HepG2 (cell line): ENCODE measurements around the gene SEMA4F. TPM values are rescaled to one million over a fixed set of nuclear protein-coding genes. Genes with fewer than 3 reads are reported as not detected.
A peak's percentile ranks its signal among the peaks of the same experiment; 100 is the strongest.

Experiments
- ARID4A ChIP-seq: sonication (generic); formaldehyde crosslinking; IDR thresholded peaks from 2 replicates; pipeline ENCODE4 v1.5.0; 2020; ENCODE audit warnings: mild to moderate bottlenecking, missing genetic modification reagents, borderline replicate concordance
- ARNTL ChIP-seq: sonication (generic); formaldehyde crosslinking; IDR thresholded peaks from 2 replicates; pipeline ENCODE4 v1.4.0; 2020; ENCODE audit warnings: mild to moderate bottlenecking, missing genetic modification reagents
- CBX1 ChIP-seq: IDR thresholded peaks from one replicate; pipeline ENCODE4 v1.6.1; 2016; ENCODE audit warnings: antibody characterized with exemption, low read depth
- FOXJ3 ChIP-seq: sonication (generic); formaldehyde crosslinking; IDR thresholded peaks from 2 replicates; pipeline ENCODE4 v1.4.0; 2020; ENCODE audit warnings: missing genetic modification reagents, mild to moderate bottlenecking, borderline replicate concordance
- FOXK1 ChIP-seq: sonication (generic); formaldehyde crosslinking; IDR thresholded peaks from 2 replicates; pipeline ENCODE4 v1.4.0; 2020; ENCODE audit warnings: low read depth, missing genetic modification reagents, borderline replicate concordance
- HMG20A ChIP-seq: IDR thresholded peaks from 2 replicates; pipeline ENCODE4 v1.6.1; 2016; ENCODE audit warnings: borderline replicate concordance
- JUNB ChIP-seq: sonication (generic); formaldehyde crosslinking; IDR thresholded peaks from 2 replicates; pipeline ENCODE4 v1.8.0; 2022; ENCODE audit warnings: missing genetic modification reagents, mild to moderate bottlenecking, borderline replicate concordance
- KAT7 ChIP-seq: IDR thresholded peaks from 2 replicates; pipeline ENCODE4 v1.6.1; 2018; ENCODE audit warnings: borderline replicate concordance, missing compliant biosample characterization
- MYC ChIP-seq: sonication (generic); formaldehyde crosslinking; IDR thresholded peaks from 2 replicates; pipeline ENCODE4 v1.9.0; 2021; ENCODE audit warnings: missing genetic modification reagents, borderline replicate concordance
- RARG ChIP-seq: sonication (generic); formaldehyde crosslinking; IDR thresholded peaks from 2 replicates; pipeline ENCODE4 v1.4.0; 2020; ENCODE audit warnings: low read depth, mild to moderate bottlenecking, missing genetic modification reagents
- RBM22 ChIP-seq: fragments of 200-400 bp; formaldehyde crosslinking; optimal IDR thresholded peaks from 2 replicates; pipeline ENCODE3; 2017; ENCODE audit warnings: mild to moderate bottlenecking, low read length, moderate library complexity
- RELA ChIP-seq: sonication (generic); formaldehyde crosslinking; IDR thresholded peaks from 2 replicates; pipeline ENCODE4 v1.4.0; 2020; ENCODE audit warnings: missing genetic modification reagents
- RFX1 ChIP-seq: fragments of 450-650 bp; IDR thresholded peaks from 2 replicates; pipeline ENCODE4 v1.6.1; 2017
- RFX5 ChIP-seq: IDR thresholded peaks from 2 replicates; pipeline ENCODE4 v1.6.1; 2011; ENCODE audit warnings: low read depth, low read length, improper control_type of control experiment
- SRSF1 ChIP-seq: fragments of 200-400 bp; formaldehyde crosslinking; optimal IDR thresholded peaks from 2 replicates; pipeline ENCODE3; 2017; ENCODE audit warnings: mild to moderate bottlenecking, low read depth, low read length, moderate library complexity
- TGIF2 ChIP-seq: IDR thresholded peaks from 2 replicates; pipeline ENCODE4 v1.6.1; 2016; ENCODE audit warnings: control low read depth, missing compliant biosample characterization
- THAP11 ChIP-seq: IDR thresholded peaks from 2 replicates; pipeline ENCODE4 v1.6.1; 2016; ENCODE audit warnings: missing biosample characterization, missing genetic modification reagents
- ZNF326 ChIP-seq: sonication (generic); formaldehyde crosslinking; IDR thresholded peaks from 2 replicates; pipeline ENCODE4 v1.4.0; 2020; ENCODE audit warnings: missing genetic modification reagents, borderline replicate concordance
- ZNF331 ChIP-seq: sonication (generic); formaldehyde crosslinking; IDR thresholded peaks from 2 replicates; pipeline ENCODE4 v1.4.0; 2020; ENCODE audit warnings: missing genetic modification reagents
- ZNF501 ChIP-seq: sonication (generic); formaldehyde crosslinking; IDR thresholded peaks from 2 replicates; pipeline ENCODE4 v1.5.1; 2020; ENCODE audit warnings: mild to moderate bottlenecking, moderate library complexity, missing genetic modification reagents
- ZNF563 ChIP-seq: sonication (generic); formaldehyde crosslinking; IDR thresholded peaks from 2 replicates; pipeline ENCODE4 v1.8.0; 2022; ENCODE audit warnings: mild to moderate bottlenecking, moderate library complexity, missing genetic modification reagents
- ZNF615 ChIP-seq: sonication (generic); formaldehyde crosslinking; IDR thresholded peaks from 2 replicates; pipeline ENCODE4 v1.5.0; 2020; ENCODE audit warnings: mild to moderate bottlenecking, missing genetic modification reagents, borderline replicate concordance
- ZNF841 ChIP-seq: sonication (generic); formaldehyde crosslinking; IDR thresholded peaks from 2 replicates; pipeline ENCODE4 v1.8.1; 2023; ENCODE audit warnings: missing genetic modification reagents, borderline replicate concordance
- ZNF878 ChIP-seq: sonication (generic); formaldehyde crosslinking; IDR thresholded peaks from 2 replicates; pipeline ENCODE4 v1.8.1; 2023; ENCODE audit warnings: mild to moderate bottlenecking, missing genetic modification reagents, moderate library complexity
- polyA plus RNA-seq, 8 experiments: library from polyadenylated mRNA; depleted of rRNA in 3 of 8; stranded (reverse) in 7 of 8; unstranded in 1 of 8; fragments of >200 nt; fragmentation: Illumina TruSeq in 4 of 8; extraction: Trizol in 4 of 8; gene quantifications; 2 replicates each; pipeline versions ENCODE4 v1.2.1 to v1.2.3, GENCODE V29; 2011 to 2016; ENCODE audit warnings: low read depth in 4 of 8, missing spikeins in 1 of 8, mixed read lengths in 1 of 8; ENCODE audit not compliant: insufficient read depth in 1 of 8
- total RNA-seq, 5 experiments: library from RNA; depleted of rRNA; stranded (reverse); fragments of >200 nt; fragmentation: Illumina TruSeq; extraction: Trizol; gene quantifications; 2 replicates each; pipeline ENCODE4 v1.2.3, GENCODE V29; 2016; ENCODE audit warnings: low read depth in 1 of 5
- TF ChIP-seq, protein P1 (sequence below): sonication (generic); formaldehyde crosslinking; IDR thresholded peaks from 2 replicates; pipeline ENCODE4 v1.5.0; 2020; ENCODE audit warnings: mild to moderate bottlenecking, low read depth, missing genetic modification reagents, borderline replicate concordance
- TF ChIP-seq, protein P2 (sequence below): sonication (generic); formaldehyde crosslinking; IDR thresholded peaks from 2 replicates; pipeline ENCODE4 v1.5.0; 2020; ENCODE audit warnings: missing genetic modification reagents

Gene SEMA4F
- total and polyA plus RNA-seq, 2 of the 13 experiments (the other 11 are each of a cell fraction or from before 2014, with no cell fraction given) = 7.1 to 10.3 TPM

DNA sequence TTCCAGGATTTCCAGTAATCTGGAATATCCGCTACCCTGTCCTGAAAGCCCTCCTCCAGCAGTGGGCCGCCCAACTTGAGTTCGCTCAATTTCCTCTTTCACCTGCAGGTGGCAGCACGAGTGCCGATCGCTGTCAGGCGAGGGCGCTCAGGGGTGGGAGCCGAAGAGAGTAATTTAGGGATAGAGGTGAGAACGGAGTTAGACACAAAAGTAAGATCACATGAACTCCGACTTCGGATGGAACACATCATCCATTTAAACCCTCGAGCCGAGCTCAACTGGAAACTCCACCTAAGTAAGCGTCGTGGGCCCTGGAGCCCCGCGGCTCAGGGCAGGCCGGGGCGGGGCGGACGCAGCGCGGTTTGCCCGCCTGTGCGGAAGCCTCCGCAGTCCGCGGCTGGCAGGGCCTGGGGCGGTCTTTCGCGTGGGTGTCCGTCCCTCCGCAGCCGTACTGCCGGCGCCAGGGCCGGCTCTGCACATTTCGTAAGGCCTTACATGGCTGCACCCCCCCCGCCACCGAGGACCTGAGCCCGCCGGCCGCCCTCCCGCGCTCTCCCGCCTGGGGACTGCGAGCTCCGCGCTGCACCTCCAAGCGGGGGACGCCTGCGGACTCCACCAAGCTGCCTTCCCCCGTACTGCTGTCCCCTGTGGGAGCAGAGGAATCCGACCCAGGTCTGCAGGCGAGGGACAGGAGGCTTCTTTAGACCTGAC, 61.2 kb downstream of the SEMA4F start (continued):
- TF ChIP-seq RBM22 = no peak
- TF ChIP-seq ZNF841 (CRISPR knock-in tag) = no peak
- TF ChIP-seq ZNF331 (CRISPR knock-in tag) = peak; percentile 45; the same call in 1 of the 2 replicates
- TF ChIP-seq, protein P1, sequence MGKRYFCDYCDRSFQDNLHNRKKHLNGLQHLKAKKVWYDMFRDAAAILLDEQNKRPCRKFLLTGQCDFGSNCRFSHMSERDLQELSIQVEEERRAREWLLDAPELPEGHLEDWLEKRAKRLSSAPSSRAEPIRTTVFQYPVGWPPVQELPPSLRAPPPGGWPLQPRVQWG (CRISPR knock-in tag) = no peak
- TF ChIP-seq ZNF615 (CRISPR knock-in tag) = 0 out of 2 replicates have a peak, but pooled peaks have one; percentile 69
- no peak for TF ChIP-seq SRSF1
- TF ChIP-seq CBX1 = no peak
- TF ChIP-seq HMG20A (CRISPR knock-in tag) = peak; percentile 55; the same call in 1 of the 2 replicates
- no peak for TF ChIP-seq RFX5
- TF ChIP-seq MYC (CRISPR knock-in tag) = peak; percentile 60; the same call in 1 of the 2 replicates
- TF ChIP-seq KAT7 = peak; percentile 93
- TF ChIP-seq ARID4A (CRISPR knock-in tag) = peak; percentile 85; the same call in 1 of the 2 replicates
- TF ChIP-seq ZNF326 (CRISPR knock-in tag) = no peak
- TF ChIP-seq FOXK1 (CRISPR knock-in tag) = no peak
- TF ChIP-seq JUNB (CRISPR knock-in tag) = no peak
- TF ChIP-seq RELA (CRISPR knock-in tag) = no peak
- TF ChIP-seq RFX1 = no peak
- TF ChIP-seq THAP11 = 0 out of 2 replicates have a peak, but pooled peaks have one; percentile 32
- peak; percentile 99 for TF ChIP-seq ZNF501 (CRISPR knock-in tag)
- TF ChIP-seq, protein P2, sequence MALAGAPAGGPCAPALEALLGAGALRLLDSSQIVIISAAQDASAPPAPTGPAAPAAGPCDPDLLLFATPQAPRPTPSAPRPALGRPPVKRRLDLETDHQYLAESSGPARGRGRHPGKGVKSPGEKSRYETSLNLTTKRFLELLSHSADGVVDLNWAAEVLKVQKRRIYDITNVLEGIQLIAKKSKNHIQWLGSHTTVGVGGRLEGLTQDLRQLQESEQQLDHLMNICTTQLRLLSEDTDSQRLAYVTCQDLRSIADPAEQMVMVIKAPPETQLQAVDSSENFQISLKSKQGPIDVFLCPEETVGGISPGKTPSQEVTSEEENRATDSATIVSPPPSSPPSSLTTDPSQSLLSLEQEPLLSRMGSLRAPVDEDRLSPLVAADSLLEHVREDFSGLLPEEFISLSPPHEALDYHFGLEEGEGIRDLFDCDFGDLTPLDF (CRISPR knock-in tag) = peak; percentile 58; the same call in 1 of the 2 replicates
- TF ChIP-seq TGIF2 (CRISPR knock-in tag) = peak; percentile 73; the same call in 1 of the 2 replicates
- TF ChIP-seq ARNTL = peak; percentile 60; the same call in 1 of the 2 replicates
- peak; percentile 46; the same call in 1 of the 2 replicates for TF ChIP-seq ZNF563 (CRISPR knock-in tag)
- TF ChIP-seq RARG = no peak
- no peak; the same call in 1 of the 2 replicates for TF ChIP-seq FOXJ3 (CRISPR knock-in tag)
- peak; percentile 79 for TF ChIP-seq ZNF878 (CRISPR knock-in tag)
